ENCODE data around the gene SLC9A1. TPM values are rescaled to one million over a fixed set of nuclear protein-coding genes. Genes with fewer than 3 reads are reported as not detected.

The SLC9A1 gene
- total RNA-seq, 1 donor from 2014 or later = 1.8 TPM

GRCh38 chr1:27139980-27140379 lies 14.9 kb downstream of the SLC9A1 start:
- Mint-ChIP-seq H3K9me3 (no peaks in the 10 kb centered on the region), H3K27me3 (ENCODE audit: insufficient read depth, low read depth) (peaks cover 3% of the 10 kb centered on the region), H3K27ac (no peak overlapping the region), H3K4me1 (peaks cover 51% of the 10 kb centered on the region), H3K4me3 (no peak overlapping the region), H3K36me3 (peaks cover 2% of the 10 kb centered on the region)
- no peak overlapping the region for H3K4me2 ChIP-seq
- H3K79me2 ChIP-seq (ENCODE audit: low read depth) = peaks cover 22% of the 10 kb centered on the region
- no peak overlapping the region for H3K4me3 ChIP-seq
- H3K9me3 ChIP-seq (ENCODE audit: low read depth) = no peaks in the 10 kb centered on the region
- no peak overlapping the region for H3K27ac ChIP-seq
- DNase-seq (ENCODE audit: low spot score) = no peak
- TF ChIP-seq EZH2phosphoT487 (IDR thresholded peaks at IDR 0.05) (no peak), CTCF (IDR thresholded peaks at IDR 0.05) (no peak), EZH2 (IDR thresholded peaks at IDR 0.05) (no peak)
- no peak overlapping the region for H3K9ac ChIP-seq
- peaks cover 15% of the 10 kb centered on the region for H3K4me1 ChIP-seq
- no peaks in the 10 kb centered on the region for H3F3A ChIP-seq (ENCODE audit: low read depth)
- H4K20me1 ChIP-seq (ENCODE audit: low read depth) = peaks cover 38% of the 10 kb centered on the region
- no peak overlapping the region for H2AFZ ChIP-seq (replicated peaks)
- H3K27me3 ChIP-seq = no peaks in the 10 kb centered on the region
- no peaks in the 10 kb centered on the region for H3K36me3 ChIP-seq

- Mint-ChIP-seq H3K4me3 (no peak overlapping the region), H3K27ac (peak overlapping the region; percentile 20), H3K4me1 (peaks cover 46% of the 10 kb centered on the region), H3K36me3 (peaks cover 2% of the 10 kb centered on the region), H3K9me3 (no peaks in the 10 kb centered on the region), H3K27me3 (ENCODE audit: insufficient read depth, low read depth) (peaks cover under 1% of the 10 kb centered on the region)
- DNase-seq (ENCODE audit: low spot score) = no peak
- Histone ChIP-seq H3K27ac (no peak overlapping the region), H3K9ac (no peak overlapping the region), H3F3A (ENCODE audit: low read depth) (no peaks in the 10 kb centered on the region), H3K9me3 (ENCODE audit: low read depth) (no peaks in the 10 kb centered on the region), H3K4me3 (no peak overlapping the region), H3K4me2 (no peak overlapping the region), H3K27me3 (no peaks in the 10 kb centered on the region), H3K79me2 (ENCODE audit: low read depth) (peaks cover 20% of the 10 kb centered on the region), H4K20me1 (ENCODE audit: low read depth) (peaks cover 38% of the 10 kb centered on the region), H2AFZ (replicated peaks) (no peak overlapping the region), H3K4me1 (peaks cover 15% of the 10 kb centered on the region), H3K36me3 (no peaks in the 10 kb centered on the region)
- no peak for TF ChIP-seq EZH2phosphoT487 (IDR thresholded peaks at IDR 0.05)
- no peak for TF ChIP-seq EZH2 (IDR thresholded peaks at IDR 0.05)
- TF ChIP-seq CTCF (IDR thresholded peaks at IDR 0.05) = no peak
Observed at GRCh38 chr1:27138927-27139326, 16.0 kb downstream of the SLC9A1 start.

GRCh38 chr1:27138368-27138767 lies 16.6 kb downstream of the SLC9A1 start:
- Histone ChIP-seq H4K20me1 (ENCODE audit: low read depth) (peaks cover 38% of the 10 kb centered on the region), H3K4me3 (no peak overlapping the region), H3F3A (ENCODE audit: low read depth) (no peaks in the 10 kb centered on the region), H3K27ac (no peak overlapping the region), H3K4me1 (peaks cover 15% of the 10 kb centered on the region), H3K27me3 (no peaks in the 10 kb centered on the region), H3K79me2 (ENCODE audit: low read depth) (peaks cover 14% of the 10 kb centered on the region), H3K4me2 (no peak overlapping the region), H3K36me3 (no peaks in the 10 kb centered on the region), H3K9ac (no peak overlapping the region), H2AFZ (replicated peaks) (no peak overlapping the region), H3K9me3 (ENCODE audit: low read depth) (no peaks in the 10 kb centered on the region)
- Mint-ChIP-seq H3K27me3 (ENCODE audit: insufficient read depth, low read depth) (no peaks in the 10 kb centered on the region), H3K9me3 (no peaks in the 10 kb centered on the region), H3K4me1 (peaks cover 41% of the 10 kb centered on the region), H3K4me3 (no peak overlapping the region), H3K36me3 (peaks cover 2% of the 10 kb centered on the region), H3K27ac (peak overlapping the region; percentile 48)
- TF ChIP-seq EZH2 (IDR thresholded peaks at IDR 0.05) = no peak
- no peak for TF ChIP-seq CTCF (IDR thresholded peaks at IDR 0.05)
- no peak for TF ChIP-seq EZH2phosphoT487 (IDR thresholded peaks at IDR 0.05)
- DNase-seq (ENCODE audit: low spot score) = no peak

All from neural progenitor cell (in vitro differentiated cells).